ENCODE results near the gene CTNNA3. TPM values are rescaled to one million over a fixed set of nuclear protein-coding genes. Genes with fewer than 3 reads are reported as not detected.

CTNNA3 gene
- polyA plus RNA-seq, 4 donors = 1.0 to 3.9 (median 2.9) TPM

GRCh38 chr10:67171970-67172369 lies 524.0 kb downstream of the CTNNA3 start:
- DNase-seq (ENCODE audit: low read depth in 4 of 4, low spot score in 3 of 4) = no peak

DNA sequence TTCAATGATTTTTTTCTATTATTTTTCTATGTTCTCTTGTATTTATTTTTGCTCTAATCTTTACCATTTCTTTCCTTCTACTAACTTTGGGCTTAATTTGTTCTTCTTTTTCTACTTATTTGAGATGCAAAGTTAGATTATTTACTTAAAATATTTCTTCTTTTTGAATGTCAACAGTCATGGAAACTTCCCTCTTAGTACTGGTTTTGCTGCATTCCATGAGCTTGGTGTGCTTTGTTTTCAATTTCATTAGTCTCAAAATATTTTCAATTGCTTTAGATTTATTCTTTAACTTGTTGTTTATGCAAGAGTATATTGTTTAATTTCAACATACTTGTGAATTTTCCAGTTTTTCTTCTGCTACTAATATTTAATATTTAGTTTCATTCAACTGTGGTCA lies 539.8 kb downstream of the CTNNA3 start:
- no peak for DNase-seq (ENCODE audit: low read depth in 4 of 4, low spot score in 3 of 4)

GRCh38 chr10:67151471-67151870 lies 544.5 kb downstream of the CTNNA3 start:
- no peak for DNase-seq (ENCODE audit: low read depth in 4 of 4, low spot score in 3 of 4)

GRCh38 chr10:67144530-67144929 lies 551.5 kb downstream of the CTNNA3 start:
- no peak for DNase-seq (ENCODE audit: low read depth in 4 of 4, low spot score in 3 of 4)

DNA sequence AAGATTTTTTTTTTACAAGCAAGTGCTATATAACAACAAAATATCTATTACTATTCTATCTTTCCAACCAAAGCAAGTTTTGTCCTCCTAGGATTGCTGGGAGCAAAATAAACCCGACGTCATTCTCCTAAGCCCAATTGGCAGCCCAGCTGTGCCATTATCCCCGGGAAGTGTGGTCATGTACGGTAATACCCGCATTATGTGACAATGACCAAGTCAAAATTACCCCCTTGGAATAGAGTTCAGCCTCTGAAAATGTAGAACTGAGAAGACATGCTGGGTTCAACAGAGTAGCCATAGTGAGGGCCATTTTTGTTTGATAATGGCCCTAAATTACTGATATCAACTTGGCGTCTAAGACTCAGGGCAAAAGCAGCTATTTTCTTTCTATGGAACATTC lies 554.7 kb downstream of the CTNNA3 start:
- DNase-seq (ENCODE audit: low read depth in 4 of 4, low spot score in 3 of 4) = no peak

- DNase-seq (ENCODE audit: low read depth in 4 of 4, low spot score in 3 of 4) = no peak
Observed at GRCh38 chr10:67140641-67141040, 555.4 kb downstream of the CTNNA3 start.

GRCh38 chr10:67127441-67127840 lies 568.6 kb downstream of the CTNNA3 start:
- DNase-seq (ENCODE audit: low read depth in 4 of 4, low spot score in 3 of 4) = no peak

DNA sequence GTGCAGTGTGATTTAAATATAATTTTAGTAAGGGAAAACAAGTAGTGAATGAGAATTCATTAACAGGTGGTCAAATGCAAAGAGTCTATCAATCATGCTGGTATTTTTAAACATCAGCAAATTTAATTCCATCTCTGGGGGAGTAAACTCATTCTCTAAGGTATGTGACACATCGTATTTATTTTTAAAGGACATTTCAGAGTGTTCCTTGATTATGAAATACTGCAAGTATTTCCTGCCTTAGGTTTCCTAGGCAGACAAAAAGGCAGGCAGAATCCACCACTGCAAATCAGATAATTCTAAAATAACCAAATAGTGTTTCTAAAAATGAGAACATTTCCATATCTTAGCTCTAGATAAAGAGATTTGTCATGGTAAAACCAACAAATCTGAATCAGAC lies 576.3 kb downstream of the CTNNA3 start:
- DNase-seq (ENCODE audit: low read depth in 4 of 4, low spot score in 3 of 4) = no peak

DNA sequence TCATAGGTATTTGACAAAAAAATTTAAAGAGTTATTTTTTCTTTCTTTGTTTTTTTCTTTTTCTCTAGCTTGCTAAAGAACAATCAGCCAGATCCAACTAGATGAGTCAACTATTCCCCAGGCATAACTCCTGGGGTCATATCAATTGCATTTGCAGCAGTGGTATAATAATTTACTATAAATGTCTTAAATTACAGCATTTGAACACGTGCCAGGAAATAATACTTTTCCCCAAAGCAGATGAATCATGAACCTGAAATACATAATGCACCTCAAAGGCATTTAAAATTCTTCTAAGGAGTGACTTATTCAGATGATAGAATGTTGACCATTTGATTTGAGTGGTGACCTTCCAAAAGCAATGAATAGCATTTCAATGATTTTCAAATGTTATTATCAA lies 580.0 kb downstream of the CTNNA3 start:
- DNase-seq (ENCODE audit: low read depth in 4 of 4, low spot score in 3 of 4) = no peak

- no peak for DNase-seq (ENCODE audit: low read depth in 4 of 4, low spot score in 3 of 4)
Observed at GRCh38 chr10:67114945-67115344, 581.0 kb downstream of the CTNNA3 start.

DNA sequence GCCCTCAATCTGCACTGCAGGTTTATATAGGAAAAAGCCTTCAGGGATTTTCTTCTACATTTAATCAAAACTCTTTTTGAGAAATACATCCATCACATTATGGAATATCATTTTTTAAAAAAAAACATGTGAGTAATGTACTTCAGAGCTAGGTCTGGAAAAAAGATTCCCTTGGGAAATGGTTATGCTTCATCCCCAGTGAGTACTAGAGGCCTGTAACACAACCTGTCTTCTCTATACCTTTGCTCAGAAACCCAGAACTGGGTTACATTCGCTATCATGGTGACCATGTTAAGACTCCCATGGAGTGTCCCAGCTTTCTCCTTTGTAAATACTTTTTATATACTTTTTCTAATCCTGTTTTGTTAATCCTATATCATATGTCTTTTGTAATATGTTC lies 583.2 kb downstream of the CTNNA3 start:
- no peak for DNase-seq (ENCODE audit: low read depth in 4 of 4, low spot score in 3 of 4)

DNA sequence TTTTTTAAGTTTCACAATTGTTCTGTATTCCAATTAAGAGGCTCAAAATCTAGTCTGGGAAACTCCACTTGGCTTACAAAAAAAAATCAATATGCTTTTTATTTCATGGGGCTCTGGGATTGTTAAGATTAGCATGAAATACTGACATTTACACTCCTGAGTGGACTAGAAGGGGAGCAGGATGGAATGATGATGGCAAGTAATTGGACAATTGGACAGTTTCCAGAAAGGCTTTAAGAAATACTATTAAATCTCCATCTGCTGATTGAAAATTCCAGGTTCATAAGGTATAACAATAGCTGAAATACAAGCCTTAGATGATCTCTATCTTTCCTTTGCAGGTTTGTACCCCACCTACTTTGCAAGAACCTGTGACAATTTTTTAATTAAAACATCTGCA lies 585.7 kb downstream of the CTNNA3 start:
- DNase-seq (ENCODE audit: low read depth in 4 of 4, low spot score in 3 of 4) = no peak

DNA sequence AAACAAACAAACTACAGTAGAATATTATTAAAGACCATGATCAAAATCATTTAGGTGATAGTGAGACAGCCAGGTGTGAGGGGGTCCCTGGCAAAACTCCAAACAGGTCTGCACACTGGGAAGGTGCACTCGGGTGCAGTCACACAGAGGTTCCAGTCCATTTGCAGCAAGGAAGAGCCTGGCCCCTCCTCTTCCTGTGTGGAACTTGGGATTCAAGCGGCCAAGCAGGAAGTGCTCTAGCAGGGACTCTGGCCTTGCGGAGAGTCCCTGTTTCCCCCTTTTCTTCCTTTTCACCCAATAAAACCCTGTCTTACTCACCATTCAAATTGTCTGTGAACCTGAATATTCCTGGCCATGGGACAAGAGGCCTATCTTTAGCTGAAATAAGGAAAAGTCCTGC lies 588.3 kb downstream of the CTNNA3 start:
- no peak for DNase-seq (ENCODE audit: low read depth in 4 of 4, low spot score in 3 of 4)

GRCh38 chr10:67100951-67101350 lies 595.0 kb downstream of the CTNNA3 start:
- no peak for DNase-seq (ENCODE audit: low read depth in 4 of 4, low spot score in 3 of 4)

DNA sequence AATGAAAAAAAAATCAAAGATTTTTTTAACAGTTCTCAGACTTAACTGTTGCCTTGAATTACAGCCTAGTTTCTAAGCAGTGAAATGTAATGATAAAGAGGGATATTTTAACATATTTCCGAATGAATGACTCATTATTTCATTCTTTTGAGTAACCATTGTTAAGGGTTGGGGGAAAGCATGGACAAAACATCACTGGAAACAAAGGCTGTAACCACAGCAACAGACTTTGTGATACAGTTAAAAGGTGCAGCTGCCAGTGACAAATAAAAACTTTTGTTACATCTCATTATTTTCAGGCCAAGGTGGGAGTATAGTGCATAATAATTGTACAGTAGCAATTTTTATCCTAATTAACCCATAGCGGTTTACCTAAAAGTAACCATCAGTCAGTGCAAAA lies 597.5 kb downstream of the CTNNA3 start:
- DNase-seq (ENCODE audit: low read depth in 4 of 4, low spot score in 3 of 4) = no peak

GRCh38 chr10:67095531-67095930 lies 600.5 kb downstream of the CTNNA3 start:
- DNase-seq (ENCODE audit: low read depth in 4 of 4, low spot score in 3 of 4) = no peak

DNA sequence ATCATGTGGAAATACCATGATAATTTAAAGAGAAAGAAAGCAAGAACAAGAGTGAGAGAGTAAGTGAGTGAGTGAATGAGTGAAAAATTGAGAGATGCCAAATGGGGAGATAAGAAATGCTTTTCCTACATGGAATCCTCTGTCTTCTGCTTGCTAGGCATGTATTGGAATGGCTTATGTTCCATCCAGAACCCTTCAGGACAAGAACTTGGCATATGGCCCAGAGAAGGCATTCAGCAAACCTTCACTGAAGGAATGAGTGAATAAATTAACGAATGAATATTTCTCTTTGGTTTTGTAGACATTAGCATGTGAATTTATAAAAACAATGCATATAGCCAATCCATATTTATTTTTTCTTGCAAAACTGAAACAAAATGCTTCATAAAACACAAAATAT lies 608.0 kb downstream of the CTNNA3 start:
- DNase-seq (ENCODE audit: low read depth in 4 of 4, low spot score in 3 of 4) = no peak

- no peak for DNase-seq (ENCODE audit: low read depth in 4 of 4, low spot score in 3 of 4)
Observed at GRCh38 chr10:67087135-67087425, 608.9 kb downstream of the CTNNA3 start.

GRCh38 chr10:67086327-67087134 lies 609.5 kb downstream of the CTNNA3 start:
- no peak for DNase-seq (ENCODE audit: low read depth in 4 of 4, low spot score in 3 of 4)

DNA sequence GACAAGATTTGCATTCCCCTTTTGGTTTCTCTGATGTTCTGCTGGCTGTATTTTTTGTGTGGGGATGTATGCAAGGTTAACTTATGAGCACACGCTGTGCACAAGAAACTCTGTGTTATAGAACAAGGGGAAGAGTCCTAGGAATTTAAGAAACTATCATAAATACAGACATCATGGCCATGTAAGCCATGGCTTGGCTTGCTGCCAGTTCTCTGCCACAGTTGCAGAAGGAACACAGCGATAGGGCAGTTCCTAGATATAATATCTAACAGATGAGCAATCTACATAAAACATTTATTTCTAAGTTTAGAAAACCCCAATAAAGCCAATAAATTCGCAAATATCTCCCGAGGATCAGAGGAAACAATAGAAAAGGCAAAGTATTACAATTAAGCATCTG lies 616.9 kb downstream of the CTNNA3 start:
- no peak for DNase-seq (ENCODE audit: low read depth in 4 of 4, low spot score in 3 of 4)

DNA sequence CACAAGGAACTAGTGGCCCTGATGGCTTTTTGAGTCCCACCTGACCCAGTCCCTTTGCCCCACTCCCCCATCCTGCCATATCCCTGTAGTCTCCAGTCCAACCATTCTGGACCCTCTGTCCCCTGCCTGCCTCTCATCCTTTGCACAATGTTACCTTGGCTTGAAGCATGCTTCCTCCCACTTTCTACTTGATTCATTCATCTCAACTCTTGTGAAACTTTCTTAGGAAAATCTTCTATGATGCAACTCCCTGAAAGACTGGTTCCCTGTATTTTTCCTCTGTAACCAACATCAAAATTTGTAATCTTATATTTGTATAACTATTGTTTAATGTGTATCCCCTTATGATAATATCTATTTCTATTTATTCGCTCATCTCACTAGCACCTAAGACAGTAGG lies 618.6 kb downstream of the CTNNA3 start:
- no peak for DNase-seq (ENCODE audit: low read depth in 4 of 4, low spot score in 3 of 4)

DNA sequence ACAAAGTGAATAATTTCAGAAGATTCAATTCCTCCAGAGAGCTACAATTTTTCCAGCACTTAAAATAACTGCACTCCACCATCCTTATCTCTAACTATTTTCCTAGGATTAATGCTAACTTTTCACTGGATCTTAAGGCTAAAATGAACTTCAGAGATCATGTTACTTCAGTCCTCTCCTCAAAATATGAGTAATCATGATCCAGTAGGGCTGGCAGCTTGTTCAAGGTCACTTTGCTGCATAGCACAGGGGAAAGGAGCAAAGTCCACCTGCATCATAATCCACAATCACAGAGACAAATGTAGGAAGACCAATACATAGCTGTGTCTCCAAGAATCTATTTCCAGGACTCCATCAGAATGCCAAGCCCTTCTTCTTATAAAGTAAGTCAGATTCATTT lies 619.9 kb downstream of the CTNNA3 start:
- DNase-seq (ENCODE audit: low read depth in 4 of 4, low spot score in 3 of 4) = no peak

- no peak for DNase-seq (ENCODE audit: low read depth in 4 of 4, low spot score in 3 of 4)
Observed at GRCh38 chr10:67075491-67075971, 620.5 kb downstream of the CTNNA3 start.
